ENCODE measurements around the gene UFC1.

Gene UFC1

GRCh38 chr1:161192476-161193465, 39.0 kb downstream of the UFC1 start:
- peak; percentile 41 to 49 for DNase-seq (ENCODE audit: low read depth in 2 of 2)

- DNase-seq (ENCODE audit: low read depth in 2 of 2): no peak
Measured at GRCh38 chr1:161193561-161194235, 39.9 kb downstream of the UFC1 start.

- no peak for DNase-seq (ENCODE audit: low read depth in 2 of 2)
Measured at GRCh38 chr1:161195171-161195570, 41.4 kb downstream of the UFC1 start.

GRCh38 chr1:161196111-161196510, 42.3 kb downstream of the UFC1 start:
- DNase-seq (ENCODE audit: low read depth in 2 of 2): no peak

- DNase-seq (ENCODE audit: low read depth in 2 of 2): no peak
Measured at GRCh38 chr1:161196521-161197451, 43.0 kb downstream of the UFC1 start.

GRCh38 chr1:161197560-161198193, 43.9 kb downstream of the UFC1 start:
- DNase-seq (ENCODE audit: low read depth in 2 of 2): no peak

GRCh38 chr1:161198194-161198896, 44.6 kb downstream of the UFC1 start:
- DNase-seq (ENCODE audit: low read depth in 2 of 2): no peak

- no peak for DNase-seq (ENCODE audit: low read depth in 2 of 2)
Measured at GRCh38 chr1:161198897-161199431, 45.2 kb downstream of the UFC1 start, which contains the start of gene ADAMTS4. Gene ADAMTS4, minus strand, starts transcription at chr1:161199054. Its CDS starts 427 bp downstream, at chr1:161198627.

- no peak for DNase-seq (ENCODE audit: low read depth in 2 of 2)
Measured at GRCh38 chr1:161199506-161200139, 45.8 kb downstream of the UFC1 start.

- no peak for DNase-seq (ENCODE audit: low read depth in 2 of 2)
Measured at GRCh38 chr1:161200421-161200991, 46.7 kb downstream of the UFC1 start.

- no peak for DNase-seq (ENCODE audit: low read depth in 2 of 2)
Measured at GRCh38 chr1:161200992-161201835, 47.4 kb downstream of the UFC1 start.

GRCh38 chr1:161201836-161202712, 48.3 kb downstream of the UFC1 start, which contains the start of gene NDUFS2:
Gene NDUFS2, plus strand, starts transcription at chr1:161202367. Its CDS starts 19 bp downstream, at chr1:161202386.
- peak; percentile 90 to 96 for DNase-seq (ENCODE audit: low read depth in 2 of 2)

GRCh38 chr1:161206411-161207140, 52.8 kb downstream of the UFC1 start:
- no peak for DNase-seq (ENCODE audit: low read depth in 2 of 2)

GRCh38 chr1:161207173-161207572, 53.4 kb downstream of the UFC1 start:
- DNase-seq (ENCODE audit: low read depth in 2 of 2): no peak

Data from activated CD8-positive, alpha-beta memory T cell treated with anti-CD3 and anti-CD28 coated beads for 4 hours (primary cell).